ENCODE measurements around the gene ABCG1.

DNA sequence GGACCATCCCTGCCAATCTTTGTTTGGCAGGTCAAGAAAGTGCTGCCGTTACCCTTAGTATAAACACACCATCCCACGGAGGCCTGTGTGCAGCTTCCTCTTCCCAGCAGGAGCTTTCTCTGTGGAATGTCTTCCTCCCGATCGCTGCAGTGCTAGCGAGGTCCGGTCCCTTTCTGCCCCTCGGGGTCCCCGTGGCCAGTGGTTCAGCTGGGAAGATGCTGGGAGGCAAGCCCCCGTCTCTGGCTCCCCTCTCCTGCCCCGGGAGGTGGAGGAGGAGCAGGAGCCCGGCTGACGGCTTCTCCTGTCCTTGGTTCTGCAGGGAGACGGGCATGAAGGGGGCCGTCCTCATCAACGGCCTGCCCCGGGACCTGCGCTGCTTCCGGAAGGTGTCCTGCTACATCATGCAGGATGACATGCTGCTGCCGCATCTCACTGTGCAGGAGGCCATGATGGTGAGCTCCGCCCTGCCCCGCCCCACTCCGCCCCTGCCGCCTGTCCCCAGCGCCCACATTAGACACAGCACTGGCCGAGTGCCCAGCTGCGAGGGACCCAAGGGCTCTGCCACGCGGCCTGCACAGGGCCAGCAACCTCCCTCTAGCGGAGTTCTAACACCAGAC is 54.2 kb downstream of the ABCG1 start:
- TF ChIP-seq, protein P1, sequence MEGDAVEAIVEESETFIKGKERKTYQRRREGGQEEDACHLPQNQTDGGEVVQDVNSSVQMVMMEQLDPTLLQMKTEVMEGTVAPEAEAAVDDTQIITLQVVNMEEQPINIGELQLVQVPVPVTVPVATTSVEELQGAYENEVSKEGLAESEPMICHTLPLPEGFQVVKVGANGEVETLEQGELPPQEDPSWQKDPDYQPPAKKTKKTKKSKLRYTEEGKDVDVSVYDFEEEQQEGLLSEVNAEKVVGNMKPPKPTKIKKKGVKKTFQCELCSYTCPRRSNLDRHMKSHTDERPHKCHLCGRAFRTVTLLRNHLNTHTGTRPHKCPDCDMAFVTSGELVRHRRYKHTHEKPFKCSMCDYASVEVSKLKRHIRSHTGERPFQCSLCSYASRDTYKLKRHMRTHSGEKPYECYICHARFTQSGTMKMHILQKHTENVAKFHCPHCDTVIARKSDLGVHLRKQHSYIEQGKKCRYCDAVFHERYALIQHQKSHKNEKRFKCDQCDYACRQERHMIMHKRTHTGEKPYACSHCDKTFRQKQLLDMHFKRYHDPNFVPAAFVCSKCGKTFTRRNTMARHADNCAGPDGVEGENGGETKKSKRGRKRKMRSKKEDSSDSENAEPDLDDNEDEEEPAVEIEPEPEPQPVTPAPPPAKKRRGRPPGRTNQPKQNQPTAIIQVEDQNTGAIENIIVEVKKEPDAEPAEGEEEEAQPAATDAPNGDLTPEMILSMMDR (conservative IDR thresholded peaks at IDR 0.05), result no peak
- no peak for TF ChIP-seq EZH2 (IDR thresholded peaks at IDR 0.05; ENCODE audit: low read depth)
